A549 (cell line): ENCODE measurements around the gene LUZP2. TPM values are rescaled to one million over a fixed set of nuclear protein-coding genes. Genes with fewer than 3 reads are reported as not detected.

Experiments used
- ATAC-seq, 2 experiments: fragments of 200-7000 bp in 1 of 2; fragments of >200 bp in 1 of 2; cut with Nextera tagmentation in 1 of 2; cut with Tn5 transposase in 1 of 2; 3 replicates each; pipeline versions ENCODE4 v1.8.0 to v1.9.1; 2018 to 2020; ENCODE audit warnings: mild to moderate bottlenecking in 1 of 2, moderate library complexity in 1 of 2
- CTCF ChIA-PET: fragments of 300-600 bp; sonication (Branson Sonifier 250); formaldehyde crosslinking; extraction: SDS; loops from one replicate; lab custom pipeline; 2021; ENCODE audit warnings: antibody characterized with exemption, inconsistent platforms; lab: Yijun Ruan, JAX
- POLR2A ChIA-PET: fragments of 350-600 bp; formaldehyde crosslinking; extraction: SDS; loops from one replicate; lab custom pipeline; 2021; ENCODE audit warnings: antibody characterized with exemption, inconsistent platforms; lab: Yijun Ruan, JAX
- DNase-seq, 2 experiments: peaks; one replicate each; pipeline versions ENCODE4 v3.0.0 to v3.0.0-alpha.2; 2011 to 2016; ENCODE audit warnings: low read depth in 1 of 2, low spot score in 1 of 2
- FAIRE-seq: peaks from 2 replicates; lab custom pipeline; 2011; peaks lifted over from hg19 to GRCh38; lab: Jason Lieb, UNC
- H3K27ac ChIP-seq, 2 experiments: fragments of >200 bp; sonication (Bioruptor Twin); formaldehyde crosslinking; 3 replicates each; pipeline ENCODE4 v1.5.1; 2016 to 2017
- H3K4me1 ChIP-seq: fragments of >200 bp; sonication (Bioruptor Twin); formaldehyde crosslinking; 3 replicates; pipeline ENCODE4 v1.6.1; 2016
- H3K4me2 ChIP-seq: fragments of >200 bp; sonication (Bioruptor Twin); formaldehyde crosslinking; 3 replicates; pipeline ENCODE4 v1.6.1; 2016
- H3K4me3 ChIP-seq: fragments of >200 bp; sonication (Bioruptor Twin); formaldehyde crosslinking; 3 replicates; pipeline ENCODE4 v1.5.1; 2016
- H3K9me3 ChIP-seq: fragments of >200 bp; sonication (Bioruptor Twin); formaldehyde crosslinking; 3 replicates; pipeline ENCODE4 v1.6.1; 2016
- BHLHE40 ChIP-seq: IDR thresholded peaks from 2 replicates; pipeline ENCODE4 v1.6.1; 2012; ENCODE audit warnings: low read depth, low read length, inconsistent platforms
- CBX2 ChIP-seq: fragments of 200-600 bp; sonication (generic); IDR thresholded peaks from 2 replicates; pipeline ENCODE4 v1.6.1; 2016; ENCODE audit warnings: low read depth, mild to moderate bottlenecking, borderline replicate concordance
- CBX8 ChIP-seq: fragments of 200-600 bp; sonication (generic); IDR thresholded peaks from 2 replicates; pipeline ENCODE4 v1.6.1; 2016
- CEBPB ChIP-seq, 2 experiments: fragments of >200 bp in 1 of 2; sonication (Bioruptor Twin) in 1 of 2; formaldehyde crosslinking in 1 of 2; IDR thresholded peaks; 2 replicates each; pipeline ENCODE4 v1.6.1; 2012 to 2016
- EHMT2 ChIP-seq: fragments of 200-600 bp; sonication (generic); IDR thresholded peaks from 2 replicates; pipeline ENCODE4 v1.6.1; 2016; ENCODE audit warnings: antibody characterized with exemption, low read depth, mild to moderate bottlenecking, moderate library complexity
- ELK1 ChIP-seq: fragments of 150-350 bp; IDR thresholded peaks from 2 replicates; pipeline ENCODE4 v1.6.1; 2014; ENCODE audit warnings: low read depth, mild to moderate bottlenecking, low read length
- EP300 ChIP-seq, 2 experiments: fragments of >200 bp; sonication (Bioruptor Twin); formaldehyde crosslinking; IDR thresholded peaks; 2 replicates in 1 of 2; 3 replicates in 1 of 2; pipeline ENCODE4 v1.6.1; 2016 to 2017
- FOSL2 ChIP-seq, 2 experiments: fragments of 450-650 bp in 1 of 2; fragments of >200 bp in 1 of 2; sonication (Bioruptor Twin) in 1 of 2; formaldehyde crosslinking; IDR thresholded peaks; 2 replicates each; pipeline versions ENCODE4 v1.5.0 to v1.6.1; 2016 to 2020; ENCODE audit warnings: mild to moderate bottlenecking in 1 of 2, moderate library complexity in 1 of 2
- GATA3 ChIP-seq: IDR thresholded peaks from 2 replicates; pipeline ENCODE4 v1.6.1; 2012; ENCODE audit warnings: borderline replicate concordance
- HES2 ChIP-seq: fragments of >200 bp; sonication (Bioruptor Twin); formaldehyde crosslinking; IDR thresholded peaks from 2 replicates; pipeline ENCODE4 v1.6.1; 2016
- HEYL ChIP-seq: fragments of 250-450 bp; sonication (Bioruptor Pico); IDR thresholded peaks from 2 replicates; pipeline ENCODE4 v1.8.0; 2021; ENCODE audit warnings: mild to moderate bottlenecking, moderate library complexity
- JUN ChIP-seq, 2 experiments: fragments of >200 bp; sonication (Bioruptor Twin); formaldehyde crosslinking; IDR thresholded peaks; 2 replicates in 1 of 2; 3 replicates in 1 of 2; pipeline ENCODE4 v1.6.1; 2016 to 2017
- MAFK ChIP-seq: fragments of 450-650 bp; IDR thresholded peaks from 2 replicates; pipeline ENCODE4 v1.6.1; 2014; ENCODE audit not compliant: partially characterized antibody
- MYC ChIP-seq: IDR thresholded peaks from 2 replicates; pipeline ENCODE4 v1.6.1; 2012; ENCODE audit warnings: mild to moderate bottlenecking, inconsistent platforms, low read length, improper control_type of control experiment, borderline replicate concordance
- NR3C1 ChIP-seq: fragments of >200 bp; sonication (Bioruptor Twin); formaldehyde crosslinking; IDR thresholded peaks from 3 replicates; pipeline ENCODE4 v1.6.1; 2017
- PHF8 ChIP-seq: fragments of 200-600 bp; sonication (generic); IDR thresholded peaks from 2 replicates; pipeline ENCODE4 v1.6.1; 2016; ENCODE audit warnings: low read depth, mild to moderate bottlenecking, antibody characterized with exemption, moderate library complexity, borderline replicate concordance
- POLR2A ChIP-seq: IDR thresholded peaks from 2 replicates; pipeline ENCODE4 v1.6.1; 2012; ENCODE audit warnings: mild to moderate bottlenecking, low read length
- POLR2AphosphoS2 ChIP-seq: conservative IDR thresholded peaks from 2 replicates; pipeline ENCODE4 v1.6.1; 2012; ENCODE audit warnings: low read length, improper control_type of control experiment, inconsistent platforms
- RAD21 ChIP-seq, 2 experiments: fragments of >200 bp in 1 of 2; sonication (Bioruptor Twin) in 1 of 2; formaldehyde crosslinking in 1 of 2; IDR thresholded peaks in 1 of 2; conservative IDR thresholded peaks in 1 of 2; 2 replicates in 1 of 2; 3 replicates in 1 of 2; pipeline ENCODE4 v1.6.1; 2012 to 2018; ENCODE audit warnings: inconsistent platforms in 1 of 2
- RARB ChIP-seq: fragments of 250-450 bp; sonication (Bioruptor Pico); IDR thresholded peaks from 2 replicates; pipeline ENCODE4 v1.8.0; 2021; ENCODE audit warnings: mild to moderate bottlenecking, moderate library complexity
- REST ChIP-seq: fragments of 200-600 bp; sonication (generic); IDR thresholded peaks from 2 replicates; pipeline ENCODE4 v1.6.1; 2016; ENCODE audit warnings: antibody characterized with exemption, mild to moderate bottlenecking, moderate library complexity
- RFX5 ChIP-seq: fragments of 450-650 bp; IDR thresholded peaks from 2 replicates; pipeline ENCODE4 v1.7.1; 2014; ENCODE audit warnings: antibody characterized with exemption, mild to moderate bottlenecking, moderate library complexity
- SMC3 ChIP-seq: fragments of >200 bp; sonication (Bioruptor Twin); formaldehyde crosslinking; IDR thresholded peaks from 3 replicates; pipeline ENCODE4 v1.6.1; 2018; ENCODE audit warnings: inconsistent platforms
- SREBF2 ChIP-seq: fragments of 450-650 bp; IDR thresholded peaks from 2 replicates; pipeline ENCODE4 v1.6.1; 2014; ENCODE audit warnings: mild to moderate bottlenecking, moderate library complexity
- TFCP2L1 ChIP-seq: fragments of 250-450 bp; sonication (Bioruptor Pico); IDR thresholded peaks from 2 replicates; pipeline ENCODE4 v1.5.0; 2021; ENCODE audit warnings: mild to moderate bottlenecking
- ZNF302 ChIP-seq: fragments of 250-450 bp; sonication (Bioruptor Pico); IDR thresholded peaks from 2 replicates; pipeline ENCODE4 v1.9.0; 2021; ENCODE audit warnings: inconsistent platforms, mild to moderate bottlenecking, moderate library complexity
- ZSCAN20 ChIP-seq: fragments of 250-450 bp; sonication (Bioruptor Pico); IDR thresholded peaks from 2 replicates; pipeline ENCODE4 v1.8.0; 2022; ENCODE audit warnings: mild to moderate bottlenecking, moderate library complexity
- WGBS: methylation state at CpG from one replicate; pipeline ENCODE4 v1.1.6; 2017; ENCODE audit errors: missing lambda C conversion rate; 5-methylcytosine and 5-hydroxymethylcytosine counted together
- polyA plus RNA-seq, 4 experiments: library from polyadenylated mRNA; depleted of rRNA in 3 of 4; stranded (reverse); fragments of >200 nt; fragmentation: RNase III in 1 of 4; extraction: RNeasy Plus Mini Kit Qiagen cat#74134 plus additional on column Dnase treatment in 1 of 4; gene quantifications; 2 replicates in 3 of 4; 3 replicates in 1 of 4; pipeline ENCODE4 v1.2.3, GENCODE V29; 2011 to 2017
- TF ChIP-seq, protein P1 (sequence below): fragments of 450-650 bp; IDR thresholded peaks from 2 replicates; pipeline ENCODE4 v1.6.1; 2014; ENCODE audit warnings: antibody characterized with exemption
- TF ChIP-seq, protein P2 (sequence below): IDR thresholded peaks from 2 replicates; pipeline ENCODE4 v1.6.1; 2012

The LUZP2 gene
- polyA plus RNA-seq, 2 of the 4 experiments (the other 2 are of a cell fraction), result not detected

GRCh38 chr11:24615451-24616160 is 118.8 kb downstream of the LUZP2 start:
- Histone ChIP-seq H3K4me2 (no peak overlapping the region), H3K4me3 (no peak overlapping the region), H3K27ac (no peak overlapping the region), H3K4me1 (no peaks in the 10 kb centered on the region), H3K9me3 (no peaks in the 10 kb centered on the region)
- CTCF ChIA-PET, result interaction anchor here (0.6 kb wide), 1 partner anchor 68 kb away, joined by 3 read pairs; no protein-coding TSS in a partner anchor
- DNase-seq (no peak), ATAC-seq (no peak), FAIRE-seq (no peak)
- POLR2A ChIA-PET, result no interaction called here
- no peak for TF ChIP-seq PHF8
- TF ChIP-seq HES2, result no peak
- TF ChIP-seq, protein P1, sequence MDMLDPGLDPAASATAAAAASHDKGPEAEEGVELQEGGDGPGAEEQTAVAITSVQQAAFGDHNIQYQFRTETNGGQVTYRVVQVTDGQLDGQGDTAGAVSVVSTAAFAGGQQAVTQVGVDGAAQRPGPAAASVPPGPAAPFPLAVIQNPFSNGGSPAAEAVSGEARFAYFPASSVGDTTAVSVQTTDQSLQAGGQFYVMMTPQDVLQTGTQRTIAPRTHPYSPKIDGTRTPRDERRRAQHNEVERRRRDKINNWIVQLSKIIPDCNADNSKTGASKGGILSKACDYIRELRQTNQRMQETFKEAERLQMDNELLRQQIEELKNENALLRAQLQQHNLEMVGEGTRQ, result no peak
- TF ChIP-seq EP300 (IDR thresholded peaks at IDR 0.05), result no peak
- TF ChIP-seq TFCP2L1 (CRISPR knock-in tag), result no peak
- no peak for TF ChIP-seq RFX5
- no peak for TF ChIP-seq MAFK
- TF ChIP-seq CBX2, result no peak
- no peak for TF ChIP-seq SMC3
- no peak for TF ChIP-seq EHMT2
- TF ChIP-seq BHLHE40, result no peak
- TF ChIP-seq POLR2AphosphoS2, result no peak
- no peak for TF ChIP-seq GATA3
- TF ChIP-seq CEBPB (IDR thresholded peaks at IDR 0.05), result no peak
- no peak for TF ChIP-seq RAD21 (conservative IDR thresholded peaks at IDR 0.05 in 1 of 2, IDR thresholded peaks at IDR 0.05 in 1 of 2)

- no peak for DNase-seq
- POLR2A ChIA-PET, result no interaction called here
- Histone ChIP-seq H3K9me3 (no peaks in the 10 kb centered on the region), H3K4me1 (no peaks in the 10 kb centered on the region), H3K4me3 (no peak overlapping the region), H3K4me2 (no peak overlapping the region), H3K27ac (no peak overlapping the region)
- TF ChIP-seq NR3C1, result no peak
- TF ChIP-seq CBX2, result no peak
- TF ChIP-seq MYC, result no peak
- TF ChIP-seq GATA3, result no peak
- TF ChIP-seq FOSL2 (IDR thresholded peaks at IDR 0.05), result no peak
- TF ChIP-seq FOSL2 (CRISPR knock-in tag; IDR thresholded peaks at IDR 0.05), result no peak
- TF ChIP-seq CBX8, result no peak
- no peak for TF ChIP-seq ZNF302 (CRISPR knock-in tag)
- TF ChIP-seq HEYL (CRISPR knock-in tag), result no peak
- TF ChIP-seq CEBPB (IDR thresholded peaks at IDR 0.05), result no peak
- no peak for TF ChIP-seq ZSCAN20 (CRISPR knock-in tag)
- TF ChIP-seq, protein P2, sequence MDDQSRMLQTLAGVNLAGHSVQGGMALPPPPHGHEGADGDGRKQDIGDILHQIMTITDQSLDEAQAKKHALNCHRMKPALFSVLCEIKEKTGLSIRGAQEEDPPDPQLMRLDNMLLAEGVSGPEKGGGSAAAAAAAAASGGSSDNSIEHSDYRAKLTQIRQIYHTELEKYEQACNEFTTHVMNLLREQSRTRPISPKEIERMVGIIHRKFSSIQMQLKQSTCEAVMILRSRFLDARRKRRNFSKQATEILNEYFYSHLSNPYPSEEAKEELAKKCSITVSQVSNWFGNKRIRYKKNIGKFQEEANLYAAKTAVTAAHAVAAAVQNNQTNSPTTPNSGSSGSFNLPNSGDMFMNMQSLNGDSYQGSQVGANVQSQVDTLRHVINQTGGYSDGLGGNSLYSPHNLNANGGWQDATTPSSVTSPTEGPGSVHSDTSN, result no peak
- TF ChIP-seq JUN (IDR thresholded peaks at IDR 0.05), result no peak
- no peak for TF ChIP-seq EHMT2
- TF ChIP-seq ELK1, result no peak
- TF ChIP-seq REST, result no peak
- no peak for TF ChIP-seq TFCP2L1 (CRISPR knock-in tag)
- no peak for TF ChIP-seq SREBF2
- TF ChIP-seq EP300 (IDR thresholded peaks at IDR 0.05), result no peak
- no peak for TF ChIP-seq POLR2A
- TF ChIP-seq RARB (CRISPR knock-in tag), result no peak
- 17% methylated on average over 1 of the region's 1 CpG for WGBS
- no peak for FAIRE-seq
- CTCF ChIA-PET, result no interaction called here
- no peak for ATAC-seq
These were observed 121.0 kb downstream of the LUZP2 start for GRCh38 chr11:24617856-24618255.
